Vagina (tissue), 2 donors: ENCODE data around the gene SLC3A2.

Experiments used
- CTCF ChIP-seq, 3 experiments: fragments of 450-650 bp in 2 of 3; fragments of 200-600 bp in 1 of 3; sonication (generic) in 1 of 3; IDR thresholded peaks; one replicate each; pipeline ENCODE4 v1.5.1; 2017 to 2019; ENCODE audit warnings: antibody characterized with exemption in 3 of 3, mild to moderate bottlenecking in 2 of 3, moderate library complexity in 2 of 3
- POLR2A ChIP-seq, 2 donors: fragments of 450-650 bp; IDR thresholded peaks; one replicate each; pipeline ENCODE4 v1.6.1; 2017; ENCODE audit warnings: antibody characterized with exemption in 2 of 2, mild to moderate bottlenecking in 2 of 2, moderate library complexity in 2 of 2
- POLR2AphosphoS5 ChIP-seq, 2 donors: sonication (generic); formaldehyde crosslinking; IDR thresholded peaks; one replicate each; pipeline ENCODE4 v1.9.0; 2017; ENCODE audit warnings: antibody characterized with exemption in 2 of 2, mild to moderate bottlenecking in 2 of 2, low read depth in 1 of 2; ENCODE audit not compliant: insufficient read depth in 1 of 2

DNA sequence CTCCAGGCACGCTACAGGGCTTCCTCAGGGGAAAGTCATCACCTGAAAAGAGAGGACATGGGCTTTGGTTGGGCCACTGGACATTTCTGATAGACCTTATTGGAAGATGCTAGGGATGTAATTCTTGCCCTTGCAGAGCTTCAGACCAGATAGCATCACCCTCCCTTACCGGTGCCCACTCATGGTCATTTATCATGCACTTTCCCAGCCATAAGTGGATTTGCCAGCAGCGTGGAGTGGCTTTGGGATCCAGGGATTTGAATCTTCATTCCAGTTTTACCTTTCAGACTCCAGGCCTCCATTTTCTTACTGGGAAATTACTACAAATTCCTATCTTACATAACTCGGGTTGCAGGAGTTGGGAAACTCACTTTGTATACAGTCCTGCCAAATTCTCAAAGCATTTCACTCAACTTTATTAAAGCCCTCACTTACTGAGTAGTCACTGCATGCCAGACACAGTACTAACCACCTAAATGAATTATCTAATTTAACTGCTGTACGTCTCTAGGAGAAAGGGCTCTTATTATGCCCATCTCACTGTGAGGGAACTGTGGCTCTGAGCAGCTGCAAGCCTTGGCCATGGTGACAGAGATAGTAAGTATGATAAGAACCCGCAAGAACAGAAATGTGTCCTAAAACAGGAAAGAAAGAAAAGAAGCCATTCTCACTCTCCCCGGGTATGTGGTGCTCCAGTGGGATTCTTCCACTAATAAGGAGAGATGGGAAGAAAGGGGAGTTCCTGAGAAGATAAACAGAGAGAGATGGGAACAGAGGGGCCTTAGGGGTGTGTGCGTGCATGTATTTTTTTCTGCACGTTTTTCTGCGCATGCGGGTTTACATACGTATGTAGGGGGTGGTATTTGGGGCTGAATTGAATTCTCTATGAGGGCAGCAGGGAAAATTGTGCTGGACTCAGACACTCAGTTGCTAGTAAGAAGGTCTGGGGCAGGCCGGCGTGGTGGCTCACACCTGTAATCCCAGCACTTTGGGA is 30.7 kb downstream of the SLC3A2 start:
- no peak for TF ChIP-seq CTCF (IDR thresholded peaks at IDR 0.05)
- TF ChIP-seq POLR2A (IDR thresholded peaks at IDR 0.05), result no peak
- no peak for TF ChIP-seq POLR2AphosphoS5 (IDR thresholded peaks at IDR 0.05; ENCODE audit: insufficient read depth in 1 of 2, low read depth in 1 of 2)
